Effector CD8-positive, alpha-beta T cell (primary cell): ENCODE data around the gene OR2T2.
"Not testable (repeated sequence)": the region's sequence is repeated elsewhere in the genome, so short reads cannot be mapped to it uniquely, and the experiment has no call there.

Experiments used
- DNase-seq: peaks from one replicate; lab custom pipeline; 2025; lab: John Stamatoyannopoulos, UW
- total RNA-seq, 4 experiments: gene quantifications; one replicate each; lab custom pipeline; 2026; lab: John Stamatoyannopoulos, UW

OR2T2 gene
- 0 reads per million in 4 experiments for total RNA-seq

- DNase-seq, result not testable (repeated sequence)
Observed at GRCh38 chr1:248445399-248445798, at the start of gene OR2T2. OR2T2 (plus strand) TSS chr1:248445637; CDS start chr1:248452798, 7,161 bp downstream.

GRCh38 chr1:248402748-248403147, 42.7 kb upstream of the OR2T2 start, which contains the start of gene OR2T1:
OR2T1 (plus strand) TSS chr1:248403048; CDS start chr1:248406148, 3,100 bp downstream.
- no peak for DNase-seq

GRCh38 chr1:248404024-248404423, 41.4 kb upstream of the OR2T2 start:
- peak; percentile 62 for DNase-seq

GRCh38 chr1:248406721-248407692, 38.4 kb upstream of the OR2T2 start:
- no peak for DNase-seq

GRCh38 chr1:248416226-248416625, 29.2 kb upstream of the OR2T2 start:
- no peak for DNase-seq

GRCh38 chr1:248417854-248418253, 27.6 kb upstream of the OR2T2 start:
- DNase-seq, result no peak

- no peak for DNase-seq
Observed at GRCh38 chr1:248421384-248421783, 24.1 kb upstream of the OR2T2 start.

GRCh38 chr1:248427526-248428191, 17.8 kb upstream of the OR2T2 start:
- DNase-seq, result not testable (repeated sequence)

GRCh38 chr1:248428192-248428533, 17.3 kb upstream of the OR2T2 start:
- not testable (repeated sequence) for DNase-seq

- DNase-seq, result not testable (repeated sequence)
Observed at GRCh38 chr1:248431683-248432082, 13.8 kb upstream of the OR2T2 start.

- not testable (repeated sequence) for DNase-seq
Observed at GRCh38 chr1:248432201-248432600, 13.2 kb upstream of the OR2T2 start.

GRCh38 chr1:248433811-248434415, 11.5 kb upstream of the OR2T2 start:
- DNase-seq, result not testable (repeated sequence)

- DNase-seq, result not testable (repeated sequence)
Observed at GRCh38 chr1:248434913-248435312, 10.5 kb upstream of the OR2T2 start.

- not testable (repeated sequence) for DNase-seq
Observed at GRCh38 chr1:248436303-248436702, 9.1 kb upstream of the OR2T2 start.

GRCh38 chr1:248438668-248439067, 6.8 kb upstream of the OR2T2 start:
- not testable (repeated sequence) for DNase-seq

GRCh38 chr1:248439283-248439682, 6.2 kb upstream of the OR2T2 start:
- not testable (repeated sequence) for DNase-seq

- not testable (repeated sequence) for DNase-seq
Observed at GRCh38 chr1:248442500-248443277, 2.7 kb upstream of the OR2T2 start.

- DNase-seq, result not testable (repeated sequence)
Observed at GRCh38 chr1:248444603-248445002, 834 bp upstream of the OR2T2 start.

- DNase-seq, result not testable (repeated sequence)
Observed at GRCh38 chr1:248448409-248449074, 3.1 kb downstream of the OR2T2 start.

- not testable (repeated sequence) for DNase-seq
Observed at GRCh38 chr1:248449821-248450465, 4.5 kb downstream of the OR2T2 start.
